HG03095 (cell line): Measurements from ENCODE around the gene COP1.

Experiments
- ATAC-seq: cut with Tn5 transposase; IDR thresholded peaks from one replicate; pipeline ENCODE4 v1.9.1; 2021; ENCODE audit warnings: moderate library complexity; ENCODE audit not compliant: unreplicated experiment

COP1 gene

GRCh38 chr1:175978476-175978875 lies 228.6 kb downstream of the COP1 start:
- ATAC-seq = no peak

GRCh38 chr1:175976865-175977642 lies 230.0 kb downstream of the COP1 start:
- no peak for ATAC-seq

- ATAC-seq = no peak
These were observed 237.9 kb downstream of the COP1 start for GRCh38 chr1:175969231-175969630.

- ATAC-seq = no peak
These were observed 238.5 kb downstream of the COP1 start for GRCh38 chr1:175968486-175969172.

GRCh38 chr1:175963740-175964139 lies 243.3 kb downstream of the COP1 start:
- ATAC-seq = no peak

- ATAC-seq = no peak
These were observed 246.9 kb downstream of the COP1 start for GRCh38 chr1:175960169-175960568.

- no peak for ATAC-seq
These were observed 255.5 kb downstream of the COP1 start for GRCh38 chr1:175951627-175952026.

- no peak for ATAC-seq
These were observed 259.3 kb downstream of the COP1 start for GRCh38 chr1:175947771-175948170.

- no peak for ATAC-seq
These were observed 262.5 kb downstream of the COP1 start for GRCh38 chr1:175944591-175944990.

GRCh38 chr1:175941164-175941563 lies 265.9 kb downstream of the COP1 start:
- no peak for ATAC-seq

- no peak for ATAC-seq
These were observed 270.4 kb downstream of the COP1 start for GRCh38 chr1:175936736-175937135.

- no peak for ATAC-seq
These were observed 271.4 kb downstream of the COP1 start for GRCh38 chr1:175935566-175936115.

- no peak for ATAC-seq
These were observed 271.9 kb downstream of the COP1 start for GRCh38 chr1:175935166-175935565.

- ATAC-seq = no peak
These were observed 273.3 kb downstream of the COP1 start for GRCh38 chr1:175933801-175934200.

- no peak for ATAC-seq
These were observed 279.1 kb downstream of the COP1 start for GRCh38 chr1:175927944-175928343.

- no peak for ATAC-seq
These were observed 284.7 kb downstream of the COP1 start for GRCh38 chr1:175922254-175922881.

GRCh38 chr1:175920381-175920780 lies 286.7 kb downstream of the COP1 start:
- no peak for ATAC-seq

GRCh38 chr1:175919001-175919400 lies 288.1 kb downstream of the COP1 start:
- ATAC-seq = no peak

GRCh38 chr1:175918364-175918801 lies 288.7 kb downstream of the COP1 start:
- ATAC-seq = no peak

- no peak for ATAC-seq
These were observed 293.0 kb downstream of the COP1 start for GRCh38 chr1:175914115-175914514.

- no peak for ATAC-seq
These were observed 295.9 kb downstream of the COP1 start for GRCh38 chr1:175911138-175911537.

GRCh38 chr1:175906370-175906769 lies 300.7 kb downstream of the COP1 start:
- ATAC-seq = no peak
